Measurements from ENCODE around the gene ASCC3.

GRCh38 chr6:100670056-100670455 is 211.1 kb downstream of the ASCC3 start:
- no peak for TF ChIP-seq POLR2A (IDR thresholded peaks at IDR 0.05; ENCODE audit: borderline replicate concordance, extremely low read depth, insufficient read depth, insufficient read length)
- no peak for TF ChIP-seq CEBPB (IDR thresholded peaks at IDR 0.05; ENCODE audit: low read depth)
- no peak for TF ChIP-seq EGR1 (IDR thresholded peaks at IDR 0.05; ENCODE audit: low read depth)
- no peak for TF ChIP-seq CTCF (IDR thresholded peaks at IDR 0.05 in 2 of 3, conservative IDR thresholded peaks at IDR 0.05 in 1 of 3; ENCODE audit: borderline replicate concordance in 1 of 3, insufficient read depth in 1 of 3, low read depth in 2 of 3, low read length in 2 of 3)
- no peak for TF ChIP-seq ELF1 (IDR thresholded peaks at IDR 0.05; ENCODE audit: borderline replicate concordance, low read depth)
- no peak for TF ChIP-seq MAX (IDR thresholded peaks at IDR 0.05)
- no peak for TF ChIP-seq EZH2phosphoT487 (IDR thresholded peaks at IDR 0.05; ENCODE audit: borderline replicate concordance)
- no peak for TF ChIP-seq POLR2AphosphoS5 (IDR thresholded peaks at IDR 0.05; ENCODE audit: low read depth, low read length)
- TF ChIP-seq EZH2 (IDR thresholded peaks at IDR 0.05) = no peak
- TF ChIP-seq REST (IDR thresholded peaks at IDR 0.05; ENCODE audit: low read depth) = no peak
- TF ChIP-seq JUND (IDR thresholded peaks at IDR 0.05) = no peak
- TF ChIP-seq ZNF274 (IDR thresholded peaks at IDR 0.05; ENCODE audit: low read depth, low read length) = no peak

All from HCT116 (cell line).